ENCODE measurements around the gene CREM. TPM values are rescaled to one million over a fixed set of nuclear protein-coding genes. Genes with fewer than 3 reads are reported as not detected.

The CREM gene
- total RNA-seq, 4 donors from 2014 or later, result 24.3 to 42.5 (median 30.1) TPM

DNA sequence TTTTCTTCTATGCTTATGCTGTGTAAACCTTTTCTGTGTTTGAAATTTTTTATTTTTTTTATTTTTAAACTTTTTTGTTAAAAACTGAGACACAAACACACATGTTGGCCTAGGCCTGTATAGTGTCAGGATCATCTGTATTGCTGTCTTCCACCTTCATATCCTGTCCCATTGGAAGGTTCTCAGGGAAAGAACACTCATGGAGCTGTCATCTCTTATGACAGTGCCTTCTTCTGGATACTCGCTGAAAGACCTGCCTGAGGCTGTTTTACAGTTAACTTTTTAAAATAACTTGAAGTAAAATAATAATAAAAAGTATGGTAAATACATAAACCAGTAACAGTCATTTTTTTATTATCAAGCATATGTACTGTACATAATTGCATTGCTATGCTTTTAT, 34.1 kb downstream of the CREM start:
- in situ Hi-C loops (cut with MboI; ENCODE audit: low sequenced_read_pairs in 4 of 4) (no loop called here), intact Hi-C loops (cut with DNase I; ENCODE audit: low total_unique reads) (no loop called here)
- TF ChIP-seq, protein P1, sequence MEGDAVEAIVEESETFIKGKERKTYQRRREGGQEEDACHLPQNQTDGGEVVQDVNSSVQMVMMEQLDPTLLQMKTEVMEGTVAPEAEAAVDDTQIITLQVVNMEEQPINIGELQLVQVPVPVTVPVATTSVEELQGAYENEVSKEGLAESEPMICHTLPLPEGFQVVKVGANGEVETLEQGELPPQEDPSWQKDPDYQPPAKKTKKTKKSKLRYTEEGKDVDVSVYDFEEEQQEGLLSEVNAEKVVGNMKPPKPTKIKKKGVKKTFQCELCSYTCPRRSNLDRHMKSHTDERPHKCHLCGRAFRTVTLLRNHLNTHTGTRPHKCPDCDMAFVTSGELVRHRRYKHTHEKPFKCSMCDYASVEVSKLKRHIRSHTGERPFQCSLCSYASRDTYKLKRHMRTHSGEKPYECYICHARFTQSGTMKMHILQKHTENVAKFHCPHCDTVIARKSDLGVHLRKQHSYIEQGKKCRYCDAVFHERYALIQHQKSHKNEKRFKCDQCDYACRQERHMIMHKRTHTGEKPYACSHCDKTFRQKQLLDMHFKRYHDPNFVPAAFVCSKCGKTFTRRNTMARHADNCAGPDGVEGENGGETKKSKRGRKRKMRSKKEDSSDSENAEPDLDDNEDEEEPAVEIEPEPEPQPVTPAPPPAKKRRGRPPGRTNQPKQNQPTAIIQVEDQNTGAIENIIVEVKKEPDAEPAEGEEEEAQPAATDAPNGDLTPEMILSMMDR (IDR thresholded peaks at IDR 0.05 in 4 of 5, conservative IDR thresholded peaks at IDR 0.05 in 1 of 5), result no peak
- TF ChIP-seq POLR2A (IDR thresholded peaks at IDR 0.05), result no peak
- no peak for ATAC-seq
- Histone ChIP-seq H3K36me3 (no peaks in the 10 kb centered on the region), H3K27ac (no peak overlapping the region), H3K27me3 (no peaks in the 10 kb centered on the region), H3K4me1 (no peaks in the 10 kb centered on the region), H3K4me3 (no peak overlapping the region), H3K9me3 (no peaks in the 10 kb centered on the region)
- no peak for DNase-seq

DNA sequence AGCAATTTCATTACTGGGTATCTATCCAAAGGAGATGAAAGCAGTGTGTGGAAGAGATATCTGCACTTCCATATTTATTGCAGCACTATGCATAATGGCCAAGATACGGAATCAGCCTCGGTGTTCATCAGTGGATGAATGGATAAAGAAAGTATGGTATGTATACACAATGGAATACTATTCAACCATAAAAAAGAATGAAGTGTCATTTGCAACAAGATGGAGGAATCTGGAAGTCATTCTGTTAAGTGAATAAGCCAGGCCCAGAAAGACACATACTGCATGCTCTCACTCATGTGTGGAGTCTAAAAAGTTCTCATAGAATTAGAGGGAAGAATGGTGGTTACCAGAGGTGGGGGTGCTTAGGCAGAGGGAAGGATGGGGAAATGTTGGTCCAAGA, 35.3 kb downstream of the CREM start:
- intact Hi-C loops (cut with DNase I; ENCODE audit: low total_unique reads) (no loop called here), in situ Hi-C loops (cut with MboI; ENCODE audit: low sequenced_read_pairs in 4 of 4) (no loop called here)
- Histone ChIP-seq H3K27ac (no peak overlapping the region), H3K9me3 (no peaks in the 10 kb centered on the region), H3K4me1 (no peaks in the 10 kb centered on the region), H3K27me3 (no peaks in the 10 kb centered on the region), H3K36me3 (no peaks in the 10 kb centered on the region), H3K4me3 (no peak overlapping the region)
- no peak for ATAC-seq
- DNase-seq, result no peak
- TF ChIP-seq POLR2A (IDR thresholded peaks at IDR 0.05), result no peak
- TF ChIP-seq, protein P1 (IDR thresholded peaks at IDR 0.05 in 4 of 5, conservative IDR thresholded peaks at IDR 0.05 in 1 of 5), result no peak

DNA sequence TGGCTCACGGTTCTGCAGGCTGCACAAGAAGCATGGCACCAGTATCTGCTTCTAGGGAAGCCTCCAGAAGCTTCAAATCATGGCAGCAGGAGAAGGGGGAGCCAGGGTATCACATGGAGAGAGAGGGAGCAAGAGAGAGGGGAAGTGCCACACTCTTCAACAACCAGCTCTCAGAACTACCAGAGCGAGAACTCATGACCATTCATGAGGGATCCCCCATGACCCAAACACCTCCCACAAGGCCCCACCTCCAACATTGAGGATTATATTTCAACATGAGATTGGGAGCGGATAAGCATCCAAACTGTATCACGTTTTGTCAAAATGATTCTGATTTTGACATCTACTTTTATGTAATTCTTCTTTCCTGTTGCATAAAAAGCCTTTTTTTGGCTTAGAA, 38.5 kb downstream of the CREM start:
- Histone ChIP-seq H3K36me3 (no peaks in the 10 kb centered on the region), H3K27me3 (no peaks in the 10 kb centered on the region), H3K9me3 (no peaks in the 10 kb centered on the region), H3K27ac (no peak overlapping the region), H3K4me3 (no peak overlapping the region), H3K4me1 (no peaks in the 10 kb centered on the region)
- in situ Hi-C loops (cut with MboI; ENCODE audit: low sequenced_read_pairs in 4 of 4) (no loop called here), intact Hi-C loops (cut with DNase I; ENCODE audit: low total_unique reads) (no loop called here)
- DNase-seq (no peak), ATAC-seq (no peak)
- TF ChIP-seq, protein P1 (IDR thresholded peaks at IDR 0.05 in 4 of 5, conservative IDR thresholded peaks at IDR 0.05 in 1 of 5), result no peak
- no peak for TF ChIP-seq POLR2A (IDR thresholded peaks at IDR 0.05)

DNA sequence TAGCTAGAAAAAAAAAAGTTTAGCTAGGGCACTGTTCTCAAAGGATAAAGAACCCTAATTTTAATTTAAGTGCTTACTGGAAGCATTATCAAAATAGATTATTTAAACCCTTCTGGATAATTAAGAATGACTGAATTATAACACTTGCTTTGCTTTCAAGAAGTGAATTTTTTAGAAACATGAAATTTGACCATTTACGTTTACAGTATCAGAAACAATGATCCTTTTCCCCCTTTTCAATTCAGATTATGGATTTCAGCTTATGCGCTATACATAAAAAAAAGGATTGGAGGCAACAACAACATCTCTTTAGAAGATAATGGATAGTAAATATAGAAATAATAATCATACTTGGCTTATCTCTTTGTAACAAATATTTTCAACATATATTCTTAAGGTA, 39.2 kb downstream of the CREM start:
- Histone ChIP-seq H3K27me3 (no peaks in the 10 kb centered on the region), H3K27ac (no peak overlapping the region), H3K9me3 (no peaks in the 10 kb centered on the region), H3K36me3 (no peaks in the 10 kb centered on the region), H3K4me3 (no peak overlapping the region), H3K4me1 (no peaks in the 10 kb centered on the region)
- no peak for TF ChIP-seq POLR2A (IDR thresholded peaks at IDR 0.05)
- TF ChIP-seq, protein P1 (IDR thresholded peaks at IDR 0.05 in 4 of 5, conservative IDR thresholded peaks at IDR 0.05 in 1 of 5), result no peak
- DNase-seq (no peak), ATAC-seq (no peak)
- in situ Hi-C loops (cut with MboI; ENCODE audit: low sequenced_read_pairs in 4 of 4), result no loop called here
- intact Hi-C loops (cut with DNase I; ENCODE audit: low total_unique reads), result no loop called here

DNA sequence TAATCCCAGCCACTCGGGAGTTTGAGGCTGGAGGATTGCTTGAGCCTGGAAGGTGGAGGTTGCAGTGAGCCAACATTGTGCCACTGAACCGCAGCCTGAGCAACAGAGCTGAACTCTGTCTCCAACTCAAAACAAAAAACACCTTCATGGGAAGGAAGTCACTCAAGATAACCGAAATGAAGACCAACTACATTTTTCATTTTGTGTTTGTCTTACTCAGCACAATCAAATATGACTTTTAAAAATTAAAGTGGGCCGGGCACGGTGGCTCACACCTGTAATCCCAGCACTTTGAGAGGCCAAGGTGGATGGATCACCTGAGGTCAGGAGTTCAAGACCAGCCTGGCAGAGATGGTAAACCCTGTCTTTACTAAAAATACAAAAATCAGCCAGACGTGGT, 40.0 kb downstream of the CREM start:
- no peaks in the 10 kb centered on the region for H3K36me3 ChIP-seq
- H3K27ac ChIP-seq, result no peak overlapping the region
- no peaks in the 10 kb centered on the region for H3K4me1 ChIP-seq
- intact Hi-C loops (cut with DNase I; ENCODE audit: low total_unique reads) (no loop called here), in situ Hi-C loops (cut with MboI; ENCODE audit: low sequenced_read_pairs in 4 of 4) (no loop called here)
- no peaks in the 10 kb centered on the region for H3K27me3 ChIP-seq
- no peak for DNase-seq
- no peaks in the 10 kb centered on the region for H3K9me3 ChIP-seq
- no peak for ATAC-seq
- no peak overlapping the region for H3K4me3 ChIP-seq
- TF ChIP-seq, protein P1 (IDR thresholded peaks at IDR 0.05 in 4 of 5, conservative IDR thresholded peaks at IDR 0.05 in 1 of 5), result no peak
- no peak for TF ChIP-seq POLR2A (IDR thresholded peaks at IDR 0.05)

Measured in gastrocnemius medialis (tissue), 4 donors.